ENCODE data around the gene OR6T1.

Gene OR6T1

GRCh38 chr11:123956752-123957151 lies 13.1 kb upstream of the OR6T1 start:
- H3K4me3 ChIP-seq (ENCODE audit: low read length): no peak overlapping the region
- H3K79me1 ChIP-seq (ENCODE audit: low read length): no peaks in the 10 kb centered on the region
- H3K4me2 ChIP-seq (ENCODE audit: low read length): no peak overlapping the region
- no peaks in the 10 kb centered on the region for H3K27me3 ChIP-seq (ENCODE audit: insufficient read depth, low read length, poor library complexity)
- no peak overlapping the region for H4K5ac ChIP-seq (ENCODE audit: low read length)
- H3K9ac ChIP-seq (ENCODE audit: low read length): no peak overlapping the region
- H3K18ac ChIP-seq (ENCODE audit: low read length): no peak overlapping the region
- H3K36me3 ChIP-seq (ENCODE audit: control insufficient read depth, insufficient read depth, low read length): no peaks in the 10 kb centered on the region
- no peak for DNase-seq
- H4K8ac ChIP-seq (ENCODE audit: low read depth, low read length): no peak overlapping the region
- H2BK15ac ChIP-seq (replicated peaks; ENCODE audit: low read depth): no peak overlapping the region
- H3K4me1 ChIP-seq (ENCODE audit: control insufficient read depth, low read depth, low read length): no peaks in the 10 kb centered on the region
- H3K4ac ChIP-seq (ENCODE audit: low read depth, low read length): no peak overlapping the region
- H3K79me2 ChIP-seq (ENCODE audit: control insufficient read depth, insufficient read depth, low read length): no peaks in the 10 kb centered on the region
- H2BK120ac ChIP-seq (ENCODE audit: low read depth, low read length): no peak overlapping the region
- no peak overlapping the region for H3K23ac ChIP-seq (ENCODE audit: low read length)
- no peak overlapping the region for H2BK5ac ChIP-seq (ENCODE audit: low read length)
- no peak overlapping the region for H3K27ac ChIP-seq (ENCODE audit: low read depth, low read length)
- no peak overlapping the region for H2AK5ac ChIP-seq (ENCODE audit: low read length)
- no peak overlapping the region for H3K56ac ChIP-seq (ENCODE audit: low read length)

- Histone ChIP-seq H2BK120ac (ENCODE audit: low read depth, low read length) (no peak overlapping the region), H2AK5ac (ENCODE audit: low read length) (no peak overlapping the region), H3K4me2 (ENCODE audit: low read length) (no peak overlapping the region), H2BK5ac (ENCODE audit: low read length) (no peak overlapping the region), H4K5ac (ENCODE audit: low read length) (no peak overlapping the region), H3K4me1 (ENCODE audit: control insufficient read depth, low read depth, low read length) (no peaks in the 10 kb centered on the region), H3K18ac (ENCODE audit: low read length) (no peak overlapping the region), H3K9ac (ENCODE audit: low read length) (no peak overlapping the region), H3K27ac (ENCODE audit: low read depth, low read length) (no peak overlapping the region), H3K36me3 (ENCODE audit: control insufficient read depth, insufficient read depth, low read length) (no peaks in the 10 kb centered on the region), H3K4me3 (ENCODE audit: low read length) (no peak overlapping the region), H3K56ac (ENCODE audit: low read length) (no peak overlapping the region), H3K4ac (ENCODE audit: low read depth, low read length) (no peak overlapping the region), H2BK15ac (replicated peaks; ENCODE audit: low read depth) (no peak overlapping the region), H4K8ac (ENCODE audit: low read depth, low read length) (no peak overlapping the region), H3K27me3 (ENCODE audit: insufficient read depth, low read length, poor library complexity) (no peaks in the 10 kb centered on the region), H3K23ac (ENCODE audit: low read length) (no peak overlapping the region), H3K79me1 (ENCODE audit: low read length) (no peaks in the 10 kb centered on the region), H3K79me2 (ENCODE audit: control insufficient read depth, insufficient read depth, low read length) (no peaks in the 10 kb centered on the region)
- no peak for DNase-seq
- no CpG with 5 or more reads among the region's 1 CpG for WGBS (ENCODE audit: extremely low coverage, insufficient coverage, low lambda C conversion rate)
Observed at GRCh38 chr11:123945132-123945531, 1.5 kb upstream of the OR6T1 start.

- no CpG with 5 or more reads among the region's 4 CpGs for WGBS (ENCODE audit: extremely low coverage, insufficient coverage, low lambda C conversion rate)
- Histone ChIP-seq H2AK5ac (ENCODE audit: low read length) (no peak overlapping the region), H3K27ac (ENCODE audit: low read depth, low read length) (no peak overlapping the region), H4K8ac (ENCODE audit: low read depth, low read length) (no peak overlapping the region), H2BK15ac (replicated peaks; ENCODE audit: low read depth) (no peak overlapping the region), H3K79me2 (ENCODE audit: control insufficient read depth, insufficient read depth, low read length) (no peaks in the 10 kb centered on the region), H3K4ac (ENCODE audit: low read depth, low read length) (no peak overlapping the region), H4K5ac (ENCODE audit: low read length) (no peak overlapping the region), H3K56ac (ENCODE audit: low read length) (no peak overlapping the region), H2BK120ac (ENCODE audit: low read depth, low read length) (no peak overlapping the region), H3K79me1 (ENCODE audit: low read length) (no peaks in the 10 kb centered on the region), H3K27me3 (ENCODE audit: insufficient read depth, low read length, poor library complexity) (no peaks in the 10 kb centered on the region), H3K9ac (ENCODE audit: low read length) (no peak overlapping the region), H3K4me3 (ENCODE audit: low read length) (no peak overlapping the region), H2BK5ac (ENCODE audit: low read length) (no peak overlapping the region), H3K4me2 (ENCODE audit: low read length) (no peak overlapping the region), H3K36me3 (ENCODE audit: control insufficient read depth, insufficient read depth, low read length) (no peaks in the 10 kb centered on the region), H3K4me1 (ENCODE audit: control insufficient read depth, low read depth, low read length) (no peaks in the 10 kb centered on the region), H3K23ac (ENCODE audit: low read length) (no peak overlapping the region), H3K18ac (ENCODE audit: low read length) (no peak overlapping the region)
- DNase-seq: no peak
Observed at GRCh38 chr11:123942413-123942812, 1.2 kb downstream of the OR6T1 start.

- Histone ChIP-seq H3K4ac (ENCODE audit: low read depth, low read length) (no peak within 1 kb of the TSS), H3K27ac (ENCODE audit: low read depth, low read length) (no peak within 1 kb of the TSS), H4K5ac (ENCODE audit: low read length) (no peak within 1 kb of the TSS), H2BK5ac (ENCODE audit: low read length) (no peak within 1 kb of the TSS), H3K23ac (ENCODE audit: low read length) (no peak within 1 kb of the TSS), H3K56ac (ENCODE audit: low read length) (no peak within 1 kb of the TSS), H3K79me2 (ENCODE audit: control insufficient read depth, insufficient read depth, low read length) (no peaks in the 10 kb centered on the region), H3K4me3 (ENCODE audit: low read length) (no peak within 1 kb of the TSS), H4K8ac (ENCODE audit: low read depth, low read length) (no peak within 1 kb of the TSS), H2BK120ac (ENCODE audit: low read depth, low read length) (no peak within 1 kb of the TSS), H3K9ac (ENCODE audit: low read length) (no peak within 1 kb of the TSS), H3K18ac (ENCODE audit: low read length) (no peak within 1 kb of the TSS), H3K4me2 (ENCODE audit: low read length) (no peak within 1 kb of the TSS), H3K36me3 (ENCODE audit: control insufficient read depth, insufficient read depth, low read length) (no peaks in the 10 kb centered on the region), H2BK15ac (replicated peaks; ENCODE audit: low read depth) (no peak within 1 kb of the TSS), H3K4me1 (ENCODE audit: control insufficient read depth, low read depth, low read length) (no peaks in the 10 kb centered on the region), H2AK5ac (ENCODE audit: low read length) (no peak within 1 kb of the TSS), H3K79me1 (ENCODE audit: low read length) (no peaks in the 10 kb centered on the region), H3K27me3 (ENCODE audit: insufficient read depth, low read length, poor library complexity) (no peaks in the 10 kb centered on the region)
- WGBS (ENCODE audit: extremely low coverage, insufficient coverage, low lambda C conversion rate): no CpG with 5 or more reads among the region's 1 CpG
- DNase-seq: no peak
Observed at GRCh38 chr11:123939317-123939716, 4.3 kb downstream of the OR6T1 start, which contains the start of gene OR4D5. TSS of gene OR4D5 (plus strand) at chr11:123939617. CDS start at chr11:123939617, 0 bp downstream.

GRCh38 chr11:123924027-123924426 lies 19.6 kb downstream of the OR6T1 start:
- Histone ChIP-seq H3K79me2 (ENCODE audit: control insufficient read depth, insufficient read depth, low read length) (no peaks in the 10 kb centered on the region), H2BK15ac (replicated peaks; ENCODE audit: low read depth) (no peak overlapping the region)
- DNase-seq: no peak

GRCh38 chr11:123920943-123921342 lies 22.7 kb downstream of the OR6T1 start:
- no peaks in the 10 kb centered on the region for H3K79me2 ChIP-seq (ENCODE audit: control insufficient read depth, insufficient read depth, low read length)
- no peak overlapping the region for H3K27ac ChIP-seq (ENCODE audit: low read depth, low read length)
- H4K5ac ChIP-seq (ENCODE audit: low read length): no peak overlapping the region
- no peak overlapping the region for H2AK5ac ChIP-seq (ENCODE audit: low read length)
- no peak overlapping the region for H3K56ac ChIP-seq (ENCODE audit: low read length)
- H3K36me3 ChIP-seq (ENCODE audit: control insufficient read depth, insufficient read depth, low read length): no peaks in the 10 kb centered on the region
- no peak overlapping the region for H3K23ac ChIP-seq (ENCODE audit: low read length)
- no peak overlapping the region for H3K9ac ChIP-seq (ENCODE audit: low read length)
- no peak overlapping the region for H2BK5ac ChIP-seq (ENCODE audit: low read length)
- no peak for DNase-seq
- H4K8ac ChIP-seq (ENCODE audit: low read depth, low read length): no peak overlapping the region
- no peak overlapping the region for H3K4ac ChIP-seq (ENCODE audit: low read depth, low read length)
- no peak overlapping the region for H3K4me3 ChIP-seq (ENCODE audit: low read length)
- WGBS (ENCODE audit: extremely low coverage, insufficient coverage, low lambda C conversion rate): no CpG with 5 or more reads among the region's 3 CpGs
- H3K27me3 ChIP-seq (ENCODE audit: insufficient read depth, low read length, poor library complexity): no peaks in the 10 kb centered on the region
- no peak overlapping the region for H2BK120ac ChIP-seq (ENCODE audit: low read depth, low read length)
- H3K4me1 ChIP-seq (ENCODE audit: control insufficient read depth, low read depth, low read length): no peaks in the 10 kb centered on the region
- H3K79me1 ChIP-seq (ENCODE audit: low read length): no peaks in the 10 kb centered on the region
- H3K18ac ChIP-seq (ENCODE audit: low read length): no peak overlapping the region
- no peak overlapping the region for H2BK15ac ChIP-seq (replicated peaks; ENCODE audit: low read depth)
- no peak overlapping the region for H3K4me2 ChIP-seq (ENCODE audit: low read length)

More at GRCh38 chr11:123924027-123924426, 19.6 kb downstream of the OR6T1 start:
- Histone ChIP-seq H3K4me3 (ENCODE audit: low read length) (no peak overlapping the region), H3K18ac (ENCODE audit: low read length) (no peak overlapping the region), H3K56ac (ENCODE audit: low read length) (no peak overlapping the region), H3K4me2 (ENCODE audit: low read length) (no peak overlapping the region), H3K4ac (ENCODE audit: low read depth, low read length) (no peak overlapping the region), H2BK5ac (ENCODE audit: low read length) (no peak overlapping the region), H2AK5ac (ENCODE audit: low read length) (no peak overlapping the region), H3K4me1 (ENCODE audit: control insufficient read depth, low read depth, low read length) (no peaks in the 10 kb centered on the region), H3K27me3 (ENCODE audit: insufficient read depth, low read length, poor library complexity) (no peaks in the 10 kb centered on the region), H2BK120ac (ENCODE audit: low read depth, low read length) (no peak overlapping the region), H3K27ac (ENCODE audit: low read depth, low read length) (no peak overlapping the region), H3K36me3 (ENCODE audit: control insufficient read depth, insufficient read depth, low read length) (no peaks in the 10 kb centered on the region), H3K23ac (ENCODE audit: low read length) (no peak overlapping the region), H4K8ac (ENCODE audit: low read depth, low read length) (no peak overlapping the region), H3K79me1 (ENCODE audit: low read length) (no peaks in the 10 kb centered on the region), H3K9ac (ENCODE audit: low read length) (no peak overlapping the region), H4K5ac (ENCODE audit: low read length) (no peak overlapping the region)
- WGBS (ENCODE audit: extremely low coverage, insufficient coverage, low lambda C conversion rate): no CpG with 5 or more reads among the region's 1 CpG
